HFF-Myc (cell line): ENCODE results near the gene BTBD19.
"Not testable (repeated sequence)": the region's sequence is repeated elsewhere in the genome, so short reads cannot be mapped to it uniquely, and the experiment has no call there.

Experiments used
- DNase-seq: peaks from one replicate; pipeline ENCODE4 v3.0.0-alpha.2; 2011; ENCODE audit warnings: low read depth; ENCODE audit errors: extremely low read depth
- H3K4me3 ChIP-seq: replicated peaks from 2 replicates; pipeline ENCODE4 v1.5.1; 2011; ENCODE audit warnings: low read depth, mild to moderate bottlenecking, control low read depth, low read length
- TF ChIP-seq, protein P1 (sequence below): IDR thresholded peaks from 2 replicates; pipeline ENCODE4 v1.5.1; 2012; ENCODE audit warnings: mild to moderate bottlenecking, low read depth, low read length, control low read depth; ENCODE audit errors: missing control alignments

Gene BTBD19

DNA sequence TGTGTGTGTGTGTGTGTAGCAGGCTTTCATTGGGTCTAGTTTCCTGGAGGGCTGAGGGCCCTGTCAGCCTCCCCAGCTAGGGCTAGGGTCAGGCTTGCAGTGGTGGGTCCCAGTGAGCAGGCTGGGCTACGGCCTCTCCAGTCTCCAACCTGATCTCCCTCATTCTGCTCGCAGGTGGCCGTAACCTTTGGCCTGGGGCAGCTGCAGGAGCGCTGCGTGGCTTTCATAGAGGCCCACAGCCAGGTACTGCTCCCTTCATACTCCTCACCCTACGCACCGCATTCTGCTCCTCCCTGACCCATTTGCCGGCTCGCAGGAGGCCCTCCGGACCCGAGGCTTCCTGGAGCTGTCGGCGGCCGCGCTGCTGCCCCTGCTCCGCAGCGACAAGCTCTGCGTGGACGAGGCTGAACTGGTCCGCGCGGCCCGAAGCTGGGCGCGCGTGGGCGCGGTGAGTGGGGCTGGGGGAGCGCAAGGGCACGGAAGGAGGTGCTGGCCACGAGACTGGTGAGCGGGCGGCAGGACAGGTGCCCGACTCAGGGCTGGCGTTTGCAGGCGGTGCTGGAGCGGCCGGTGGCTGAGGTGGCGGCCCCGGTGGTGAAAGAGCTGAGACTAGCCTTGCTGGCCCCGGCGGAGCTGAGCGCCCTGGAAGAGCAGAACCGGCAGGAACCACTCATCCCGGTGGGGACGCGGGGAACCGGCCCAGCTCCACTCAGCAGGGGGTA, 4.7 kb downstream of the BTBD19 start:
- TF ChIP-seq, protein P1, sequence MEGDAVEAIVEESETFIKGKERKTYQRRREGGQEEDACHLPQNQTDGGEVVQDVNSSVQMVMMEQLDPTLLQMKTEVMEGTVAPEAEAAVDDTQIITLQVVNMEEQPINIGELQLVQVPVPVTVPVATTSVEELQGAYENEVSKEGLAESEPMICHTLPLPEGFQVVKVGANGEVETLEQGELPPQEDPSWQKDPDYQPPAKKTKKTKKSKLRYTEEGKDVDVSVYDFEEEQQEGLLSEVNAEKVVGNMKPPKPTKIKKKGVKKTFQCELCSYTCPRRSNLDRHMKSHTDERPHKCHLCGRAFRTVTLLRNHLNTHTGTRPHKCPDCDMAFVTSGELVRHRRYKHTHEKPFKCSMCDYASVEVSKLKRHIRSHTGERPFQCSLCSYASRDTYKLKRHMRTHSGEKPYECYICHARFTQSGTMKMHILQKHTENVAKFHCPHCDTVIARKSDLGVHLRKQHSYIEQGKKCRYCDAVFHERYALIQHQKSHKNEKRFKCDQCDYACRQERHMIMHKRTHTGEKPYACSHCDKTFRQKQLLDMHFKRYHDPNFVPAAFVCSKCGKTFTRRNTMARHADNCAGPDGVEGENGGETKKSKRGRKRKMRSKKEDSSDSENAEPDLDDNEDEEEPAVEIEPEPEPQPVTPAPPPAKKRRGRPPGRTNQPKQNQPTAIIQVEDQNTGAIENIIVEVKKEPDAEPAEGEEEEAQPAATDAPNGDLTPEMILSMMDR, result no peak
- no peak for DNase-seq
- H3K4me3 ChIP-seq, result peak overlapping the region; percentile 26

GRCh38 chr1:44815926-44816325, 7.6 kb downstream of the BTBD19 start:
- not testable (repeated sequence) for DNase-seq, H3K4me3 ChIP-seq

GRCh38 chr1:44817307-44817706, 9.0 kb downstream of the BTBD19 start:
- TF ChIP-seq, protein P1, result no peak
- no peak for DNase-seq
- H3K4me3 ChIP-seq, result no peak overlapping the region

GRCh38 chr1:44817771-44818495, 9.6 kb downstream of the BTBD19 start:
- DNase-seq, result no peak
- TF ChIP-seq, protein P1, result no peak
- no peak overlapping the region for H3K4me3 ChIP-seq

DNA sequence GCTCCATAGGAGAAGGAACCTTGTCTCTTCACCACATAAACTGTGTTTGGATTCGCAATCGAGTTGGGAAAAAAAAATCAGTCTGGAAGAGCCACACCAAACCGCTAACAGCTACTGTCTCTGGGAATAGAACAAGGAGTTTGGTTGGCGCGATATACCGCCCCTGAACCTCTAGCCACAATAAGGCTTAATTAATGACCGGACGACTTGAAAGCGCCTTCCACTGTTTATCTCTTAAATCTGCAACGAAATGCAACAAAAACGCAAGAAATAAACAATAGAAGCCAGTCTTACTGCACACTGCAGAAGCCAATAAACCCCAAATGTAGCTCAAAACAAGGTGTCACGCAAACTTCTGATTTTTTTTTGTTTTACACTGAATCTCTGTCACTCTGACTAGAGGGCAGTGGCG, 10.9 kb downstream of the BTBD19 start:
- TF ChIP-seq, protein P1, result no peak
- DNase-seq, result no peak
- H3K4me3 ChIP-seq, result peak overlapping the region; percentile 22

DNA sequence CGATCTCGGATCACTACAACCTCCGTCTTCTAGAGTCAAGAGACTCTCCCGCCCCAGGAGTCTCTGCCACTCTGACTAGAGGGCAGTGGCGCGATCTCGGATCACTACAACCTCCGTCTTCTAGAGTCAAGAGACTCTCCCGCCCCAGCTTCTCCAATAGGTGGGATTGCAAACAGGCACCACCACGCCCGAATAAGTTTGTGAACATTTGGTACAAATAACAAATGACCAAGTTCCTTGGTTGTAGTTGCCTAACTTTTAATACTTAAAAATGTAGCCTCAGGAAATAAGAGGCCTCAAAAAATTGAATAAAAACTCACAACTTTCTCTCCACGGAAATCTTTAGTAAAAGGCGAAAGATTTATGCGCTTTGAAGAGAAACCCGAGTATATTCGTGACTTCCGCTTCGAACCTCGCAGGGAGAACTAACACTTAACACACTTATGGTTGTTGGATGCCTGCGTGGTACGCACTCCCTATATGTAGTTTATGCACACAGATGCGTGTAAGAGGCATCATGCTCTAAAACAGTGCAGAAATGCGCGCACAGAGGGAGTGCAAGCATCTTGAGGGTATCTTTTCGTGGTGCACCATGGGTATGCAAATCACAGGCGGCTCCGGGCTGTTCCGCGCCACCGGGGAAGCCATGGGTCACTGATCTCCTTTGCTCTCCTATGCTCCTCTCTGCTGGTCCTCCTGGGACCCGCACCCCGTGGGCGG, 11.4 kb downstream of the BTBD19 start:
- H3K4me3 ChIP-seq, result peak overlapping the region; percentile 47
- peak; percentile 92 for DNase-seq
- TF ChIP-seq, protein P1, result peak; percentile 10
